Naive B cell (primary cell): ENCODE results near the gene RARRES2. TPM values are rescaled to one million over a fixed set of nuclear protein-coding genes. Genes with fewer than 3 reads are reported as not detected.
A peak's percentile ranks its signal among the peaks of the same experiment; 100 is the strongest.

ENCODE experiments used
- ATAC-seq, 2 donors: fragments of 150-1000 bp; cut with Tn5 transposase; 2 replicates each; pipeline ENCODE4 v1.10.0; 2021; ENCODE audit warnings: low read depth in 2 of 2, mild to moderate bottlenecking in 2 of 2, moderate library complexity in 2 of 2
- DNase-seq: peaks from one replicate; pipeline ENCODE4 v3.0.0; 2022
- H3K27ac Mint-ChIP-seq, 6 donors: one replicate each; pipeline ENCODE4 v1.8.0; 2020 to 2022; ENCODE audit warnings: mild to moderate bottlenecking in 6 of 6, mixed read lengths in 6 of 6, moderate library complexity in 5 of 6, inconsistent platforms in 2 of 6
- H3K27me3 Mint-ChIP-seq, 3 donors: one replicate each; pipeline ENCODE4 v1.8.0; 2021 to 2022; ENCODE audit warnings: mixed read lengths in 3 of 3, mild to moderate bottlenecking in 1 of 3
- H3K36me3 Mint-ChIP-seq, 2 donors: one replicate each; pipeline ENCODE4 v1.8.0; 2020 to 2022; ENCODE audit warnings: mixed read lengths in 2 of 2, inconsistent platforms in 1 of 2, mild to moderate bottlenecking in 1 of 2
- H3K4me1 Mint-ChIP-seq, 3 donors: one replicate each; pipeline ENCODE4 v1.8.0; 2020 to 2022; ENCODE audit warnings: mixed read lengths in 3 of 3, inconsistent platforms in 1 of 3, mild to moderate bottlenecking in 1 of 3, moderate library complexity in 1 of 3
- H3K4me3 Mint-ChIP-seq, 8 donors: one replicate each; pipeline ENCODE4 v1.8.0; 2020 to 2022; ENCODE audit warnings: mild to moderate bottlenecking in 8 of 8, mixed read lengths in 8 of 8, moderate library complexity in 8 of 8, inconsistent platforms in 2 of 8
- H3K9me3 Mint-ChIP-seq, 7 donors: one replicate each; pipeline ENCODE4 v1.8.0; 2020 to 2022; ENCODE audit warnings: mixed read lengths in 7 of 7, mild to moderate bottlenecking in 5 of 7, inconsistent platforms in 2 of 7, moderate library complexity in 1 of 7
- polyA plus RNA-seq, 6 donors: library from polyadenylated mRNA; unstranded; fragments of 300-500 nt; fragmentation: Illumina TruSeq; gene quantifications; one replicate each; pipeline ENCODE4 v1.2.3, GENCODE V29; 2021; ENCODE audit warnings: low read depth in 6 of 6

RARRES2 gene
- polyA plus RNA-seq, 6 donors from 2014 or later = not detected

GRCh38 chr7:150373049-150373801, 31.8 kb upstream of the RARRES2 start:
- Mint-ChIP-seq H3K9me3 (no peaks in the 10 kb centered on the region), H3K36me3 (no peaks in the 10 kb centered on the region), H3K27me3 (no peaks in the 10 kb centered on the region), H3K27ac (peak overlapping the region; percentile 60 to 93 (median 86)), H3K4me1 (peaks cover 45 to 64% (median 60%) of the 10 kb centered on the region in 3 donors), H3K4me3 (peak overlapping the region in 3 of 8 donors; percentile 10 to 65 (median 19))
- no peak for DNase-seq
- ATAC-seq = no peak

GRCh38 chr7:150372271-150373048, 31.0 kb upstream of the RARRES2 start:
- H3K4me3 Mint-ChIP-seq = peak overlapping the region in 1 of 8 donors; percentile 65
- ATAC-seq (no peak), DNase-seq (no peak)
- H3K27ac Mint-ChIP-seq = peak overlapping the region in 3 of 6 donors; percentile 82 to 93 (median 92)
- no peaks in the 10 kb centered on the region for H3K36me3 Mint-ChIP-seq
- no peaks in the 10 kb centered on the region for H3K9me3 Mint-ChIP-seq
- H3K4me1 Mint-ChIP-seq = peaks cover 41 to 62% (median 59%) of the 10 kb centered on the region in 3 donors
- H3K27me3 Mint-ChIP-seq = no peaks in the 10 kb centered on the region

GRCh38 chr7:150371996-150372270, 30.5 kb upstream of the RARRES2 start:
- H3K4me1 Mint-ChIP-seq = peaks cover 36 to 63% (median 58%) of the 10 kb centered on the region in 3 donors
- H3K27ac Mint-ChIP-seq = no peak overlapping the region
- no peak for DNase-seq
- H3K36me3 Mint-ChIP-seq = no peaks in the 10 kb centered on the region
- no peaks in the 10 kb centered on the region for H3K27me3 Mint-ChIP-seq
- no peak overlapping the region for H3K4me3 Mint-ChIP-seq
- H3K9me3 Mint-ChIP-seq = no peaks in the 10 kb centered on the region
- ATAC-seq = no peak

GRCh38 chr7:150371131-150371995, 29.9 kb upstream of the RARRES2 start:
- Mint-ChIP-seq H3K4me3 (peak overlapping the region in 1 of 8 donors; percentile 99), H3K36me3 (no peaks in the 10 kb centered on the region), H3K9me3 (no peaks in the 10 kb centered on the region), H3K27ac (peak overlapping the region in 3 of 6 donors; percentile 24 to 100 (median 69)), H3K27me3 (no peaks in the 10 kb centered on the region), H3K4me1 (peaks cover 31 to 62% (median 55%) of the 10 kb centered on the region in 3 donors)
- ATAC-seq = no peak
- no peak for DNase-seq

- ATAC-seq = no peak
- peak overlapping the region; percentile 49 to 100 (median 88) for H3K27ac Mint-ChIP-seq
- no peaks in the 10 kb centered on the region for H3K9me3 Mint-ChIP-seq
- H3K4me3 Mint-ChIP-seq = peak overlapping the region; percentile 12 to 99 (median 92)
- H3K4me1 Mint-ChIP-seq = peaks cover 31 to 62% (median 55%) of the 10 kb centered on the region in 3 donors
- no peaks in the 10 kb centered on the region for H3K27me3 Mint-ChIP-seq
- DNase-seq = no peak
- H3K36me3 Mint-ChIP-seq = no peaks in the 10 kb centered on the region
Measured at GRCh38 chr7:150370612-150371071, 29.2 kb upstream of the RARRES2 start.

DNA sequence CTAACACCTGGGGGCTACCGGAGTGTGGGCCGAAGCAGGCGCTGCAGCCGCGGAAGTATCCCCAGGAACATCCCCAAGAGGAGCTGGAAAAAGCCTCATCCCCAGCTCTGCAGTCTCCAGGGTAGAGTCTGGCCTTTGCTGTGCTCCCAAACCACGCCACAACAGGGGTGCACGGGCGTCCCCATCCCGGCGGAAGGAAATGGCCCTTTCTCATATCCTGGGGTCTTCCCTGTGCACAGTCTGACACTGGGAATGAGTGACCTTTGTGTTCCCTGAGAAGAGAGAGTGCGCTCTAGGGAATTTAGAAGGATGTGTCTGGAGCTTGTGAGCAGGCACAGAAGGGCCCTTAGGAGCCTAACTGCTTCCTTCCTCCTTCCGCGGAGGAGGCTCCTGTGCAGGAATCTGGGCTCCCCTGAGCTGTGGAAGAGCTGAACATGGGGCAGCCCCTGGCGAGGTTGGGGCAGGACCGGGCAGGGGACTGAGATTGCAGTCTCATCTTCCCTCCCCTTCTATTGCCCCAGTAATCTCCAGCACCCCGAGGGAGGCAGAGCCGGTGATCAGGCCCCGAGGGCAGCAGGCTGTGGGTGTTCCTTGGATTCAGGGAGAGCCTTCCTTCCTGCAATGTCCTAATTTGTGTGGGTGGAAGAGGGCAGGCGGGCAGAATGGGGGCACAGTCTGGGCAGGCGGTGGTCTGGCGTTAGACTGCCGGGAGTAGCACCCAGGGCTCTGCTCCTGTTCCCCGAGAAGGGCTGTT, 28.5 kb upstream of the RARRES2 start:
- Mint-ChIP-seq H3K36me3 (no peaks in the 10 kb centered on the region), H3K9me3 (no peaks in the 10 kb centered on the region), H3K4me1 (peaks cover 32 to 69% (median 62%) of the 10 kb centered on the region in 3 donors), H3K27me3 (no peaks in the 10 kb centered on the region), H3K27ac (peak overlapping the region; percentile 97 to 100 (median 99)), H3K4me3 (peak overlapping the region; percentile 91 to 99 (median 96))
- no peak for DNase-seq
- no peak for ATAC-seq

- Mint-ChIP-seq H3K9me3 (no peaks in the 10 kb centered on the region), H3K4me3 (peak overlapping the region; percentile 91 to 99 (median 96)), H3K27me3 (no peaks in the 10 kb centered on the region), H3K36me3 (no peaks in the 10 kb centered on the region), H3K4me1 (peaks cover 31 to 69% (median 59%) of the 10 kb centered on the region in 3 donors), H3K27ac (peak overlapping the region; percentile 97 to 100 (median 100))
- peak; percentile 70 for DNase-seq
- ATAC-seq = peak; percentile 42 to 44
Measured at GRCh38 chr7:150368884-150369747, 27.7 kb upstream of the RARRES2 start.

DNA sequence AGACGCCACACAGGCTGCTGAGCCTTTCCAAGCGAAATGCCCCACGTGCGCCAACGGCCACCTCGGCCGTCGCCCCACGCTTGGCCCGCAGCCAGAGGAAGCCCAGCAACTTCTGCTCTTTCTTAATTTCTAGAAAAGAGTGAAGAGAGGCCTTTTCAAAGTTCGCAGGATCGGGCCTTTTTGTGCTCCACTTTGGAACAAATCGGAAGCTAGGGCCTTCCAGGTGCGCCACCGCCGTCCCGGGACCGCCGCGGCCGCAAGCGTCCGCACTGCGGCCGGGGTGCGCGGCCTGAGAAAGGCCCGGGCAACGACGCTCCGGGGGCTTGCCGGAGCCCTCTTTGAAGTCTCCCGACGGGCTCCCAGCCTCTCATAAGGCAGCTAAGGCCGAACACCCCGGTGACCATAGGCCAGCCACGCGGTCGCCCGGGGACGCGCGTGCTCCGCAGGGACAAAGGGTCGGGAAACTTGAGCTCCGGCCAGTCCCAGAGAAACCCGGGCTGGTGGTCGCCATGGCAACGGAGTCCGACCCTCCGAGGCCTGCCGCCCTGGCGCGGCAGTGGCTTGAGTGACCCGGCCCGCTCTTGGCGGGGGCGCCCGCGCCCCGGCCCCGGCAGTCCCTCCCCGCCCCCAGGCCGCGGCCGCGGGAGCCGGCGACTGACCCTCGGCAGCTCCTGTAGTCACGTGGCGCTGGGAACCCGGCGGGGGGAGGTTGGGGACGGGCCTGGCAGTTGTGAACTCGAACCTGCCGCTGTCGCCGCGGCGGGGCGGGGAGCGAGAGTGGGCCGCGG, 26.9 kb upstream of the RARRES2 start, which contains the start of gene REPIN1:
Gene REPIN1 (plus strand): TSS at position 727 of the 788 bp plus-strand sequence. CDS start 890 bp downstream, outside the sequence.
- H3K4me1 Mint-ChIP-seq = peaks cover 30 to 71% (median 59%) of the 10 kb centered on the region in 3 donors
- peak within 1 kb of the TSS; percentile 98 to 100 (median 100) for H3K27ac Mint-ChIP-seq
- peak; percentile 32 to 49 for ATAC-seq
- no peaks in the 10 kb centered on the region for H3K36me3 Mint-ChIP-seq
- peak; percentile 85 for DNase-seq
- no peaks in the 10 kb centered on the region for H3K9me3 Mint-ChIP-seq
- H3K27me3 Mint-ChIP-seq = no peaks in the 10 kb centered on the region
- peak within 1 kb of the TSS; percentile 91 to 99 (median 96) for H3K4me3 Mint-ChIP-seq

GRCh38 chr7:150367677-150368095, 26.3 kb upstream of the RARRES2 start:
- Mint-ChIP-seq H3K9me3 (no peaks in the 10 kb centered on the region), H3K27me3 (no peaks in the 10 kb centered on the region), H3K4me3 (peak overlapping the region; percentile 85 to 99 (median 92)), H3K4me1 (peaks cover 32 to 72% (median 64%) of the 10 kb centered on the region in 3 donors), H3K36me3 (no peaks in the 10 kb centered on the region), H3K27ac (peak overlapping the region; percentile 98 to 100 (median 100))
- ATAC-seq (no peak), DNase-seq (no peak)

GRCh38 chr7:150365673-150366398, 24.4 kb upstream of the RARRES2 start:
- DNase-seq = peak; percentile 82

More at GRCh38 chr7:150365673-150366398, 24.4 kb upstream of the RARRES2 start:
- Mint-ChIP-seq H3K27me3 (no peaks in the 10 kb centered on the region), H3K36me3 (no peaks in the 10 kb centered on the region), H3K4me1 (peaks cover 43 to 85% (median 78%) of the 10 kb centered on the region in 3 donors), H3K9me3 (no peaks in the 10 kb centered on the region), H3K27ac (peak overlapping the region; percentile 100), H3K4me3 (peak overlapping the region; percentile 62 to 90 (median 82))
- peak; percentile 53 to 57 for ATAC-seq
